HCT116 (cell line): ENCODE data around the gene SGMS2. TPM values are rescaled to one million over a fixed set of nuclear protein-coding genes. Genes with fewer than 3 reads are reported as not detected.

Experiments used
- ATAC-seq: fragments of 200-7000 bp; cut with Tn5 transposase; 2 replicates; pipeline ENCODE4 v1.9.1; 2020; ENCODE audit warnings: mild to moderate bottlenecking, moderate library complexity
- BruUV-seq: library from RNA; stranded (reverse); fragments of 400-500 nt; replicated peaks from 2 replicates; lab custom pipeline; 2021; lab: Mats Ljungman, UMichigan
- CTCF ChIA-PET: fragments of 300-600 bp; sonication (Branson Sonifier 250); formaldehyde crosslinking; loops from one replicate; lab custom pipeline; 2021; ENCODE audit warnings: antibody characterized with exemption; lab: Charles Lee
- POLR2A ChIA-PET: fragments of 300-600, 350-600 bp; sonication (Branson Sonifier 250); formaldehyde crosslinking; loops from one replicate; lab custom pipeline; 2021; ENCODE audit warnings: antibody characterized with exemption; lab: Charles Lee
- RAD21 ChIA-PET, 2 experiments: fragments of 300-600 bp; sonication (Branson Sonifier 250); formaldehyde crosslinking; loops; one replicate each; lab custom pipeline; 2023; ENCODE audit warnings: low total read pairs in 2 of 2; ENCODE audit not compliant: uncharacterized antibody in 2 of 2, unreplicated experiment in 2 of 2, low non-redundant PET in 1 of 2; lab: Charles Lee
- DNase-seq: peaks from one replicate; pipeline ENCODE4 v3.0.0-alpha.2; 2010; ENCODE audit warnings: low read depth, low spot score
- H2AFZ ChIP-seq: fragments of 200-600 bp; shearing (Covaris generic), sonication (generic); 2 replicates; pipeline ENCODE4 v1.6.1; 2017; ENCODE audit warnings: low read depth, mixed run types, mixed read lengths, antibody characterized with exemption, low read length; ENCODE audit not compliant: poor library complexity, severe bottlenecking
- H3K27ac ChIP-seq: 2 replicates; pipeline ENCODE4 v1.5.1; 2012; ENCODE audit warnings: low read depth, low read length
- H3K27me3 ChIP-seq: fragments of 200-600 bp; sonication (generic); 2 replicates; pipeline ENCODE4 v1.6.1; 2016; ENCODE audit warnings: mixed run types, low read length, mixed read lengths; ENCODE audit not compliant: insufficient read depth
- H3K36me3 ChIP-seq, 2 experiments: fragments of 200-500 bp in 1 of 2; fragments of 200-600 bp in 1 of 2; sonication (Bioruptor generic) in 1 of 2; sonication (generic) in 1 of 2; 2 replicates each; pipeline versions ENCODE4 v1.5.1 to v1.6.1; 2014 to 2016; ENCODE audit warnings: low read length in 2 of 2, inconsistent platforms in 1 of 2, mixed read lengths in 1 of 2, mixed run types in 1 of 2; ENCODE audit not compliant: insufficient read depth in 2 of 2, control insufficient read depth in 1 of 2
- H3K4me1 ChIP-seq, 2 experiments: fragments of 200-600 bp in 1 of 2; sonication (generic) in 1 of 2; 2 replicates each; pipeline versions ENCODE4 v1.5.1 to v1.6.1; 2012 to 2017; ENCODE audit warnings: low read length in 2 of 2, inconsistent platforms in 1 of 2, mild to moderate bottlenecking in 1 of 2, mixed read lengths in 1 of 2, mixed run types in 1 of 2, moderate library complexity in 1 of 2; ENCODE audit not compliant: insufficient read depth in 2 of 2, control insufficient read depth in 1 of 2
- H3K4me2 ChIP-seq: fragments of 200-600 bp; sonication (generic); 2 replicates; pipeline ENCODE4 v1.6.1; 2017; ENCODE audit warnings: mixed run types, low read length, mixed read lengths
- H3K4me3 ChIP-seq, 2 experiments: fragments of 200-600 bp in 1 of 2; sonication (generic) in 1 of 2; replicated peaks in 1 of 2; 2 replicates each; pipeline ENCODE4 v1.5.1; 2011 to 2016; ENCODE audit warnings: low read length in 2 of 2, control low read depth in 1 of 2, low read depth in 1 of 2, mild to moderate bottlenecking in 1 of 2, mixed read lengths in 1 of 2, mixed run types in 1 of 2
- H3K79me2 ChIP-seq: fragments of 200-600 bp; sonication (generic); 2 replicates; pipeline ENCODE4 v1.6.1; 2017; ENCODE audit warnings: mild to moderate bottlenecking, mixed run types, low read length, moderate library complexity, mixed read lengths; ENCODE audit not compliant: insufficient read depth
- H3K9ac ChIP-seq: fragments of 200-600 bp; sonication (generic); 2 replicates; pipeline ENCODE4 v1.6.1; 2016; ENCODE audit warnings: low read length, mixed read lengths
- H3K9me2 ChIP-seq: fragments of 200-600 bp; sonication (generic), shearing (Covaris generic); 2 replicates; pipeline ENCODE4 v1.6.1; 2017; ENCODE audit warnings: mixed run types, mild to moderate bottlenecking, moderate library complexity; ENCODE audit not compliant: insufficient read depth
- H3K9me3 ChIP-seq, 2 experiments: fragments of 200-500 bp in 1 of 2; fragments of 200-600 bp in 1 of 2; sonication (Bioruptor generic) in 1 of 2; sonication (generic) in 1 of 2; 2 replicates each; pipeline ENCODE4 v1.6.1; 2014 to 2017; ENCODE audit warnings: low read length in 2 of 2, mixed read lengths in 2 of 2, inconsistent platforms in 1 of 2, low read depth in 1 of 2, mild to moderate bottlenecking in 1 of 2, mixed run types in 1 of 2, moderate library complexity in 1 of 2; ENCODE audit not compliant: control insufficient read depth in 1 of 2, insufficient read depth in 1 of 2
- H4K20me1 ChIP-seq: fragments of 200-600 bp; sonication (generic), shearing (Covaris generic); 2 replicates; pipeline ENCODE4 v1.6.1; 2017; ENCODE audit warnings: mixed run types, mild to moderate bottlenecking, moderate library complexity; ENCODE audit not compliant: insufficient read depth
- ATF3 ChIP-seq: IDR thresholded peaks from 2 replicates; pipeline ENCODE4 v1.6.1; 2012
- CBX3 ChIP-seq: IDR thresholded peaks from 2 replicates; pipeline ENCODE4 v1.6.1; 2012; ENCODE audit warnings: low read depth
- CEBPB ChIP-seq: IDR thresholded peaks from 2 replicates; pipeline ENCODE4 v1.6.1; 2012; ENCODE audit warnings: low read depth
- EGR1 ChIP-seq: IDR thresholded peaks from 2 replicates; pipeline ENCODE4 v1.6.1; 2012; ENCODE audit warnings: low read depth
- EZH2 ChIP-seq: fragments of 200-600 bp; sonication (generic); IDR thresholded peaks from 2 replicates; pipeline ENCODE4 v1.6.1; 2017; ENCODE audit warnings: antibody characterized with exemption, mixed run types
- POLR2A ChIP-seq: IDR thresholded peaks from 2 replicates; pipeline ENCODE4 v1.7.0; 2011; ENCODE audit warnings: borderline replicate concordance; ENCODE audit not compliant: insufficient read depth, insufficient read length; ENCODE audit errors: extremely low read depth
- POLR2AphosphoS5 ChIP-seq: IDR thresholded peaks from 2 replicates; pipeline ENCODE4 v1.6.1; 2011; ENCODE audit warnings: mild to moderate bottlenecking, low read depth, low read length, moderate library complexity
- REST ChIP-seq: IDR thresholded peaks from 2 replicates; pipeline ENCODE4 v1.6.1; 2012; ENCODE audit warnings: low read depth
- SIN3A ChIP-seq: IDR thresholded peaks from 2 replicates; pipeline ENCODE4 v1.6.1; 2012; ENCODE audit warnings: low read depth
- intact Hi-C: fragments of 100-400 bp; cut with micrococcal nuclease; formaldehyde crosslinking; loops from 2 replicates; pipeline ENCODE4 v1.10.0; 2022
- total RNA-seq: library from RNA; stranded (reverse); gene quantifications from one replicate; pipeline ENCODE4 v1.2.1, GENCODE V29; 2021; ENCODE audit not compliant: unreplicated experiment

Gene SGMS2
- total RNA-seq, 1 experiment from 2014 or later, result 36.6 TPM

GRCh38 chr4:107843391-107843790 is 18.7 kb downstream of the SGMS2 start (continued):
- TF ChIP-seq REST (no peak), ATF3 (no peak), CBX3 (no peak), SIN3A (no peak), POLR2A (no peak)
- TF ChIP-seq, all 23 proteins: peak for 0

GRCh38 chr4:107845681-107846080 is 20.9 kb downstream of the SGMS2 start:
- no peak overlapping the region for H3K4me2 ChIP-seq
- intact Hi-C loops, result no loop called here
- peaks cover 4 to 5% of the 10 kb centered on the region in 2 experiments; a peak in 1 of 4 replicates for H3K9me3 ChIP-seq
- CTCF ChIA-PET, result no interaction called here
- no peak for DNase-seq
- no peak for TF ChIP-seq EGR1
- no peak for TF ChIP-seq EZH2
- TF ChIP-seq CEBPB, result no peak
- no peak for TF ChIP-seq SIN3A
- no peak for TF ChIP-seq POLR2AphosphoS5
- TF ChIP-seq CBX3, result no peak
- TF ChIP-seq, all 23 proteins: peak for 0
- POLR2A ChIA-PET, result interaction anchor here (0.9 to 1.2 kb wide), 2 partner anchors 8 to 21 kb away, joined by 3 to 4 read pairs; partner anchors contain the start of gene SGMS2
- no TSS peak for BruUV-seq
- H3K9ac ChIP-seq, result no peak overlapping the region
- peaks cover 30% of the 10 kb centered on the region for H3K79me2 ChIP-seq
- no peaks in the 10 kb centered on the region for H3K27me3 ChIP-seq
- no peaks in the 10 kb centered on the region for H3K36me3 ChIP-seq
- RAD21 ChIA-PET, result no interaction called here
- H3K9me2 ChIP-seq, result no peaks in the 10 kb centered on the region
- ATAC-seq, result no peak
- H3K4me3 ChIP-seq, result no peak overlapping the region
- no peaks in the 10 kb centered on the region for H3K4me1 ChIP-seq
- no peak overlapping the region for H3K27ac ChIP-seq
- no peaks in the 10 kb centered on the region for H4K20me1 ChIP-seq
- no peak overlapping the region for H2AFZ ChIP-seq
